Endothelial cell (in vitro differentiated cells): Measurements from ENCODE around the gene ALOX5. TPM values are rescaled to one million over a fixed set of nuclear protein-coding genes. Genes with fewer than 3 reads are reported as not detected.
"Not testable (repeated sequence)": the region's sequence is repeated elsewhere in the genome, so short reads cannot be mapped to it uniquely, and the experiment has no call there.

ENCODE experiments used
- DNase-seq: peaks from one replicate; pipeline ENCODE4 v3.0.0; 2021; ENCODE audit warnings: low spot score
- H3K27ac Mint-ChIP-seq: one replicate; pipeline ENCODE4 v1.8.0; 2021; ENCODE audit warnings: mixed read lengths, inconsistent platforms; ENCODE audit not compliant: unreplicated experiment
- H3K27me3 Mint-ChIP-seq: one replicate; pipeline ENCODE4 v1.8.0; 2021; ENCODE audit warnings: mild to moderate bottlenecking, moderate library complexity, mixed read lengths, inconsistent platforms; ENCODE audit not compliant: unreplicated experiment
- H3K36me3 Mint-ChIP-seq: one replicate; pipeline ENCODE4 v1.8.0; 2021; ENCODE audit warnings: mild to moderate bottlenecking, low read depth, mixed read lengths, inconsistent platforms; ENCODE audit not compliant: unreplicated experiment
- H3K4me1 Mint-ChIP-seq: one replicate; pipeline ENCODE4 v1.8.0; 2021; ENCODE audit warnings: mild to moderate bottlenecking, mixed read lengths, inconsistent platforms; ENCODE audit not compliant: unreplicated experiment
- H3K4me3 Mint-ChIP-seq: one replicate; pipeline ENCODE4 v1.8.0; 2021; ENCODE audit warnings: mild to moderate bottlenecking, mixed read lengths, inconsistent platforms; ENCODE audit not compliant: unreplicated experiment
- H3K9me3 Mint-ChIP-seq: one replicate; pipeline ENCODE4 v1.8.0; 2021; ENCODE audit warnings: mixed read lengths, inconsistent platforms; ENCODE audit not compliant: unreplicated experiment
- total RNA-seq: library from RNA; stranded (reverse); fragmentation: NEBNext Ultra II Directional; extraction: Animal tissue kit (Norgen Biotek cat#: 25700); gene quantifications from one replicate; pipeline ENCODE4 v1.2.1, GENCODE V29; 2021; ENCODE audit not compliant: unreplicated experiment
- TF ChIP-seq, protein P1 (sequence below): fragments of 200-600 bp; sonication (generic); IDR thresholded peaks from one replicate; pipeline ENCODE4 v1.5.0; 2021; ENCODE audit warnings: antibody characterized with exemption; ENCODE audit not compliant: unreplicated experiment

ALOX5 gene
- total RNA-seq, 1 donor from 2014 or later: 0.18 TPM

DNA sequence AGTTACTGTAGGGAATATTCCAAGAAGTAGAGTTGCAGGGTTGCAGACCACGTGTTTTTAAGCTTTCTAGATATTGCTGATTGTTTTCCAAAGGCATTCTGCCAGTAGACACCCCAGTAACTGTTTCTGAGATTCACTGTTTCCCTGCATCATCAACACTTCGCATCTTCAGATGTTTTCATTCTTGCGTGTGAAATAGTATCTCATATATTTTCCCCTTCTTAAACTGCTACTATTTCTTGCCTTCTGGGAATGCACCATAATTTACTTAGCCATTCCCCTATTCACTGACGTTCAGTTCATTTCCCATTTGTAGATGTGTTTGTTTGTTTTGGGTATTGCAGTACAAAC lies 30.7 kb downstream of the ALOX5 start:
- TF ChIP-seq, protein P1, sequence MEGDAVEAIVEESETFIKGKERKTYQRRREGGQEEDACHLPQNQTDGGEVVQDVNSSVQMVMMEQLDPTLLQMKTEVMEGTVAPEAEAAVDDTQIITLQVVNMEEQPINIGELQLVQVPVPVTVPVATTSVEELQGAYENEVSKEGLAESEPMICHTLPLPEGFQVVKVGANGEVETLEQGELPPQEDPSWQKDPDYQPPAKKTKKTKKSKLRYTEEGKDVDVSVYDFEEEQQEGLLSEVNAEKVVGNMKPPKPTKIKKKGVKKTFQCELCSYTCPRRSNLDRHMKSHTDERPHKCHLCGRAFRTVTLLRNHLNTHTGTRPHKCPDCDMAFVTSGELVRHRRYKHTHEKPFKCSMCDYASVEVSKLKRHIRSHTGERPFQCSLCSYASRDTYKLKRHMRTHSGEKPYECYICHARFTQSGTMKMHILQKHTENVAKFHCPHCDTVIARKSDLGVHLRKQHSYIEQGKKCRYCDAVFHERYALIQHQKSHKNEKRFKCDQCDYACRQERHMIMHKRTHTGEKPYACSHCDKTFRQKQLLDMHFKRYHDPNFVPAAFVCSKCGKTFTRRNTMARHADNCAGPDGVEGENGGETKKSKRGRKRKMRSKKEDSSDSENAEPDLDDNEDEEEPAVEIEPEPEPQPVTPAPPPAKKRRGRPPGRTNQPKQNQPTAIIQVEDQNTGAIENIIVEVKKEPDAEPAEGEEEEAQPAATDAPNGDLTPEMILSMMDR: no peak
- DNase-seq: no peak
- no peaks in the 10 kb centered on the region for H3K36me3 Mint-ChIP-seq
- H3K27me3 Mint-ChIP-seq: peaks cover 1% of the 10 kb centered on the region
- H3K27ac Mint-ChIP-seq: no peak overlapping the region
- H3K4me3 Mint-ChIP-seq: no peak overlapping the region
- no peaks in the 10 kb centered on the region for H3K9me3 Mint-ChIP-seq
- H3K4me1 Mint-ChIP-seq: peaks cover 2% of the 10 kb centered on the region

DNA sequence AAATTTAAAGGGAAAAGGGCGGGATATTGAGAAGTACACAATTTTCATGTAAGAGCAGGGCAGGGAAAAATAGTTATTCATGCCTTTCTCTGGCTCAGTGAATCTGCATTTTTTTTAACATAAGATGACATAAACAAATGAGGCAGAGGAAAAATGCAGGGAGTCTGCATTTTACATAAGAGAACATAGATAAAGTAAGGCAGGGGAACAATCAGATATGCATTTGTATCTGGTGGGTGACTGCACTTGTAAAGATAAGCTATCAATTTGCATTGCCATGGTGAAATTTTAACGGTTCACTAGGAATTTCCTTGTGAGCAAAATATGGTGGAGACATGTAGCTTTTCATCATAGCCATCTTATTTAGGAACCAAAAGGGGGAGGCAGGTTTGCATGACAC lies 33.5 kb downstream of the ALOX5 start:
- DNase-seq: no peak
- Mint-ChIP-seq H3K4me3 (no peak overlapping the region), H3K4me1 (peaks cover 2% of the 10 kb centered on the region), H3K27me3 (peaks cover 1% of the 10 kb centered on the region), H3K27ac (no peak overlapping the region), H3K9me3 (no peaks in the 10 kb centered on the region), H3K36me3 (no peaks in the 10 kb centered on the region)
- TF ChIP-seq, protein P1: no peak

DNA sequence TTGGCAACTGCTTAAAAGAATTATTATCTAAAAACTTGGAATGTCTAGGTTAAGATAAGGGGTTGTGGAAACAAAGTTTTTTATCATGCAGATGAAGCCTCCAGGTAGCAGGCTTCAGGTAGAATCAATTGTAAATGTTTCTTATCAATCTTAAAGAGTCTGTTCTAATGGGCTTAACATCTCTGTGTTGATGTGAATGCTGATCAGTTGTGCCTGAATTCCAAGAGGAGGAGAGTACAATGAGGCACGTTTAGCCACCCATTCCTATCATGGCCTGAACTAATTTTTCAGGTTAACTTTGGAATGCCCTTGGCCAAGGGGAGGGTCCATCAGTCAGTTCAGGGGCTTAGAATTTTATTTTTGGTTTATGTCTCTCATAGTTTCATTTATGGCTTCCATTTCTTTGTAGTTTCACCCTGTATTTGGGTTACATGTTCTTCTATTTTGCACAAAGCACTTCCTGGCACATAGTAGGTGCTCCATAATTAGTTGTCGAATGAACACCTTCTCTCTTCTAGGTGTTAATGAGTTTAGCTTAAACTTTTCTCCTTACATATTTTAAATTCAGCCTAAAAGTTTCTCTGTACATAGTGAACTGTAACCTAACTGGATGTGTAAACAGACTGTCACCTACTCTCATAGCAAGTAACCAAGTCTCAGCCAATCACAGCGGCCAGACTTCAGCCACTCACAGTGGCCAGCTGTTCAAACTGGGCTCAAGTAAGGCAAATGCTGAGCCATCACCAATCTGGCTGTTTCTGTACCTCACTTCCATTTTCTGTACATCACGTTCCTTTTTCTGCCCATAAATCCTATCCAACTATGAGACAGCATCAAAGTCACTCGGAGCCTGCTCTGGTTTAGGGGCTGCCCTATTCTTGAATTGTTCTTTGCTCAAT lies 34.7 kb downstream of the ALOX5 start:
- no peak overlapping the region for H3K4me3 Mint-ChIP-seq
- DNase-seq: no peak
- TF ChIP-seq, protein P1: no peak
- H3K27ac Mint-ChIP-seq: no peak overlapping the region
- no peaks in the 10 kb centered on the region for H3K9me3 Mint-ChIP-seq
- H3K36me3 Mint-ChIP-seq: no peaks in the 10 kb centered on the region
- peaks cover 2% of the 10 kb centered on the region for H3K4me1 Mint-ChIP-seq
- peaks cover 1% of the 10 kb centered on the region for H3K27me3 Mint-ChIP-seq

DNA sequence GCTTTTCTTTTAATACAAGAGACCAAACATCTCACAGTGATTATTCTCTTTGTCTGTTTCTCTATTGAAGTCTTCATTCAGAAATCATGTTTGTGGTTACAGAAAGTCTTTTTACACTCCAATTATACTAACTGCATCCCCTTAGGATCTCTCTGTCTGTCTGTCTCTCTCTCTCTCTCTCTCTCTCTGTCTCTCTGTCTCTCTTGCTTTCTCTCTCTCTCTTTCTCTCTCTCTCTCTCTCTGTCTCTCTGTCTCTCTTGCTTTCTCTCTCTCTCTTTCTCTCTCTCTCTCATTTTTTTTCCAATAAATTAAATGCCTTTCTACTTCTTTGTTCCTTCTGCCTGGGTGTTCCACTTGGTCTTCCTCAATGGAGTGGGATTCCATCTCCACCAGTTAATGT lies 35.3 kb downstream of the ALOX5 start:
- H3K27ac Mint-ChIP-seq, H3K27me3 Mint-ChIP-seq, DNase-seq, H3K36me3 Mint-ChIP-seq, H3K4me1 Mint-ChIP-seq, H3K4me3 Mint-ChIP-seq, H3K9me3 Mint-ChIP-seq: not testable (repeated sequence)

DNA sequence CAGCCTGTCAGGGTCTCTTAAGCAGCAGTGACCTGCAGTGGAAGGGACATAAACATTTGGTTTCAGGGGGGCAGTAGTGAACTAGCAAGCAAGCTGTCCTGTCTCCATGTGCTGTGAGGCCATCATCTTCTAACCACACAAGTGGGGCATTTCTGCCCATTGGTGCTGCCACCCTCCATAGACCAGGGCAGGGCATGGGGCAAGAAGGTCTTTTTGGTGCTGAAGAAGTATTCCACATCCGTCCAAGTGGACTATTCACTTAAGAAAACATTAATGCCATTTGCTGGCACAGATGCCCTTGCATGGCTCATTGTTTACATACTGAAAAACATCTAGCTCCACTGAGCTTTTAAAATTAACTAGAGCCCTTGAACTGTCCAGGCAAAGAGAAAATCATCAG lies 35.8 kb downstream of the ALOX5 start:
- Mint-ChIP-seq H3K4me1 (no peaks in the 10 kb centered on the region), H3K4me3 (no peak overlapping the region), H3K36me3 (no peaks in the 10 kb centered on the region), H3K9me3 (no peaks in the 10 kb centered on the region), H3K27ac (no peak overlapping the region), H3K27me3 (no peaks in the 10 kb centered on the region)
- no peak for DNase-seq
- TF ChIP-seq, protein P1: no peak
